ENCODE measurements around the gene TEX14. TPM values are rescaled to one million over a fixed set of nuclear protein-coding genes. Genes with fewer than 3 reads are reported as not detected.

The TEX14 gene
- total and polyA plus RNA-seq, 2 experiments from 2014 or later: 0.15 TPM; not detected in 1

GRCh38 chr17:58624751-58625150 is 67.1 kb downstream of the TEX14 start:
- WGBS, 2 experiments (ENCODE audit: low coverage in 1 of 2, low lambda C conversion rate in 2 of 2, missing lambda C conversion rate in 2 of 2): 3 to 20% methylated on average over 1 of the region's 1 CpG
- no peaks in the 10 kb centered on the region for H3K27me3 ChIP-seq (replicated peaks; ENCODE audit: insufficient read depth)
- H2AFZ ChIP-seq: no peak overlapping the region
- in situ Hi-C loops (cut with MboI): no loop called here
- no peak overlapping the region for H3K27ac ChIP-seq
- H3K4me1 ChIP-seq (ENCODE audit: insufficient read depth): no peaks in the 10 kb centered on the region
- H3K9me3 ChIP-seq (ENCODE audit: low read depth): no peaks in the 10 kb centered on the region
- H3K4me3 ChIP-seq: no peak overlapping the region
- no peaks in the 10 kb centered on the region for H4K20me1 ChIP-seq (ENCODE audit: insufficient read depth)
- TF ChIP-seq EZH2phosphoT487 (IDR thresholded peaks at IDR 0.05; ENCODE audit: insufficient read depth, low read depth): no peak
- no peak for TF ChIP-seq EZH2 (IDR thresholded peaks at IDR 0.05; ENCODE audit: insufficient read depth, poor library complexity, severe bottlenecking)
- no peak overlapping the region for H3K9ac ChIP-seq
- no peaks in the 10 kb centered on the region for H3K79me2 ChIP-seq (ENCODE audit: insufficient read depth)
- H3K4me2 ChIP-seq (ENCODE audit: unreplicated experiment): no peak overlapping the region
- H3K36me3 ChIP-seq (ENCODE audit: low read depth): no peaks in the 10 kb centered on the region
- DNase-seq: no peak
- no peaks in the 10 kb centered on the region for H3K9me2 ChIP-seq (ENCODE audit: insufficient read depth)
- H3F3A ChIP-seq (ENCODE audit: insufficient read depth): no peaks in the 10 kb centered on the region

DNA sequence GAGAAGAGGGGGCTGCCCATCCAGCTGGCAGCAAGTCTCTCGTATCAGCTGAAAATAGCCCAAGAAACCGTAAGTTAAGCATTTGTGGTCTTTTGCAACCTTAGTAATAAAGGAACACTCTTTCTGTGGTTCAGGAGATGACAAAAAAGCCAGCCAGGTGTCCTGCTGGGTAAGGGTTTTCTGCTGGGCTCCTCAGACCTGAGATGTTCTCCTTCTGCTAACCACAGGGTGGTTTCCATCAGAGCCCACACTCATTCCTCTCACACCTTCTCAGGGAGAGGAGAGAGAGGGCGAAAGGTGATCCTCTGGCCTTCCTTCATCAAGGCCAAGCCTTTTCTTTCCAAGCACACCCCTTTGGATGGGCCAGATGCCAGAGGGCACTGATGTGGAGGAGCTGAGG is 70.7 kb downstream of the TEX14 start:
- H3F3A ChIP-seq (ENCODE audit: insufficient read depth): no peaks in the 10 kb centered on the region
- no peaks in the 10 kb centered on the region for H4K20me1 ChIP-seq (ENCODE audit: insufficient read depth)
- no peak for DNase-seq
- H3K9me3 ChIP-seq (ENCODE audit: low read depth): no peaks in the 10 kb centered on the region
- no peaks in the 10 kb centered on the region for H3K27me3 ChIP-seq (replicated peaks; ENCODE audit: insufficient read depth)
- no peak for TF ChIP-seq EZH2phosphoT487 (IDR thresholded peaks at IDR 0.05; ENCODE audit: insufficient read depth, low read depth)
- TF ChIP-seq EZH2 (IDR thresholded peaks at IDR 0.05; ENCODE audit: insufficient read depth, poor library complexity, severe bottlenecking): no peak
- no peaks in the 10 kb centered on the region for H3K79me2 ChIP-seq (ENCODE audit: insufficient read depth)
- no peak overlapping the region for H2AFZ ChIP-seq
- no peak overlapping the region for H3K9ac ChIP-seq
- no peak overlapping the region for H3K4me3 ChIP-seq
- in situ Hi-C loops (cut with MboI): no loop called here
- H3K4me1 ChIP-seq (ENCODE audit: insufficient read depth): no peaks in the 10 kb centered on the region
- H3K4me2 ChIP-seq (ENCODE audit: unreplicated experiment): no peak overlapping the region
- 44 to 47% methylated on average over 3 of the region's 3 CpGs for WGBS, 2 experiments (ENCODE audit: low coverage in 1 of 2, low lambda C conversion rate in 2 of 2, missing lambda C conversion rate in 2 of 2)
- H3K9me2 ChIP-seq (ENCODE audit: insufficient read depth): no peaks in the 10 kb centered on the region
- no peaks in the 10 kb centered on the region for H3K36me3 ChIP-seq (ENCODE audit: low read depth)
- no peak overlapping the region for H3K27ac ChIP-seq

- WGBS, 2 experiments (ENCODE audit: low coverage in 1 of 2, low lambda C conversion rate in 2 of 2, missing lambda C conversion rate in 2 of 2): 0 to 9% methylated on average over 2 of the region's 2 CpGs
- Histone ChIP-seq H3K4me2 (ENCODE audit: unreplicated experiment) (no peak overlapping the region), H3K79me2 (ENCODE audit: insufficient read depth) (no peaks in the 10 kb centered on the region), H3K4me1 (ENCODE audit: insufficient read depth) (no peaks in the 10 kb centered on the region), H3K36me3 (ENCODE audit: low read depth) (no peaks in the 10 kb centered on the region), H3K9me3 (ENCODE audit: low read depth) (no peaks in the 10 kb centered on the region), H3F3A (ENCODE audit: insufficient read depth) (no peaks in the 10 kb centered on the region), H3K4me3 (no peak overlapping the region), H3K27ac (no peak overlapping the region), H3K27me3 (replicated peaks; ENCODE audit: insufficient read depth) (no peaks in the 10 kb centered on the region), H4K20me1 (ENCODE audit: insufficient read depth) (no peaks in the 10 kb centered on the region), H3K9me2 (ENCODE audit: insufficient read depth) (no peaks in the 10 kb centered on the region), H2AFZ (no peak overlapping the region), H3K9ac (no peak overlapping the region)
- no peak for DNase-seq
- in situ Hi-C loops (cut with MboI): no loop called here
- no peak for TF ChIP-seq EZH2phosphoT487 (IDR thresholded peaks at IDR 0.05; ENCODE audit: insufficient read depth, low read depth)
- TF ChIP-seq EZH2 (IDR thresholded peaks at IDR 0.05; ENCODE audit: insufficient read depth, poor library complexity, severe bottlenecking): no peak
These were observed 73.5 kb downstream of the TEX14 start for GRCh38 chr17:58618336-58618735.

GRCh38 chr17:58617563-58617962 is 74.3 kb downstream of the TEX14 start:
- Histone ChIP-seq H3F3A (ENCODE audit: insufficient read depth) (no peaks in the 10 kb centered on the region), H3K79me2 (ENCODE audit: insufficient read depth) (no peaks in the 10 kb centered on the region), H3K4me3 (no peak overlapping the region), H2AFZ (no peak overlapping the region), H3K4me2 (ENCODE audit: unreplicated experiment) (no peak overlapping the region), H3K27me3 (replicated peaks; ENCODE audit: insufficient read depth) (no peaks in the 10 kb centered on the region), H3K4me1 (ENCODE audit: insufficient read depth) (no peaks in the 10 kb centered on the region), H3K9me2 (ENCODE audit: insufficient read depth) (no peaks in the 10 kb centered on the region), H3K9ac (no peak overlapping the region), H4K20me1 (ENCODE audit: insufficient read depth) (no peaks in the 10 kb centered on the region), H3K36me3 (ENCODE audit: low read depth) (no peaks in the 10 kb centered on the region), H3K27ac (no peak overlapping the region), H3K9me3 (ENCODE audit: low read depth) (no peaks in the 10 kb centered on the region)
- 49 to 53% methylated on average over 3 of the region's 3 CpGs for WGBS, 2 experiments (ENCODE audit: low coverage in 1 of 2, low lambda C conversion rate in 2 of 2, missing lambda C conversion rate in 2 of 2)
- TF ChIP-seq EZH2phosphoT487 (IDR thresholded peaks at IDR 0.05; ENCODE audit: insufficient read depth, low read depth): no peak
- TF ChIP-seq EZH2 (IDR thresholded peaks at IDR 0.05; ENCODE audit: insufficient read depth, poor library complexity, severe bottlenecking): no peak
- in situ Hi-C loops (cut with MboI): no loop called here
- DNase-seq: no peak

All from GM23248 (cell line).